Prostate gland (tissue), 2 donors: ENCODE data around the gene ADPRHL1. TPM values are rescaled to one million over a fixed set of nuclear protein-coding genes. Genes with fewer than 3 reads are reported as not detected.

Experiments
- DNase-seq: peaks from one replicate; pipeline ENCODE4 v3.0.0-alpha.2; 2019; ENCODE audit warnings: low spot score
- H3K27ac ChIP-seq, 2 donors: fragments of 200-600 bp; sonication (generic); 2 replicates each; pipeline ENCODE4 v1.5.1; 2017 to 2019
- H3K27me3 ChIP-seq: fragments of 200-600 bp; sonication (generic); replicated peaks from 2 replicates; pipeline ENCODE4 v1.5.1; 2019; ENCODE audit not compliant: insufficient read depth
- H3K36me3 ChIP-seq, 2 donors: fragments of 200-600 bp; sonication (generic); 1 replicate in 1 of 2; 2 replicates in 1 of 2; pipeline versions ENCODE4 v1.5.1 to v1.8.1; 2017 to 2019
- H3K4me1 ChIP-seq: fragments of 200-600 bp; sonication (generic); replicated peaks from 2 replicates; pipeline ENCODE4 v1.5.1; 2019
- H3K4me3 ChIP-seq, 2 donors: fragments of 200-600 bp; sonication (generic); 2 replicates each; pipeline ENCODE4 v1.5.1; 2017 to 2019
- H3K9me3 ChIP-seq: fragments of 200-600 bp; sonication (generic); 2 replicates; pipeline ENCODE4 v1.5.1; 2017
- CTCF ChIP-seq, 4 experiments: fragments of 200-600 bp in 2 of 4; fragments of 450-650 bp in 2 of 4; sonication (generic) in 2 of 4; IDR thresholded peaks; 1 replicate in 3 of 4; 2 replicates in 1 of 4; pipeline ENCODE4 v1.5.1; 2016 to 2019; ENCODE audit warnings: antibody characterized with exemption in 4 of 4, mild to moderate bottlenecking in 2 of 4, moderate library complexity in 2 of 4
- POLR2A ChIP-seq: fragments of 450-650 bp; IDR thresholded peaks from one replicate; pipeline ENCODE4 v1.6.1; 2016; ENCODE audit warnings: antibody characterized with exemption, mild to moderate bottlenecking
- POLR2AphosphoS5 ChIP-seq: sonication (generic); formaldehyde crosslinking; IDR thresholded peaks from one replicate; pipeline ENCODE4 v1.6.1; 2017; ENCODE audit warnings: antibody characterized with exemption
- WGBS: methylation state at CpG from one replicate; pipeline ENCODE4 v1.1.5; 2018; 5-methylcytosine and 5-hydroxymethylcytosine counted together
- intact Hi-C: fragments of 100-400 bp; cut with DNase I; formaldehyde crosslinking; loops from one replicate; pipeline ENCODE4 v1.14.2; 2022
- total RNA-seq, 2 donors: library from RNA; depleted of rRNA; stranded (reverse); fragments of >200 nt; gene quantifications; one replicate each; pipeline ENCODE4 v1.1.0, GENCODE V29; 2016

ADPRHL1 gene
- total RNA-seq, 2 donors from 2014 or later = 3.7 to 3.9 TPM

- no peaks in the 10 kb centered on the region for H3K4me1 ChIP-seq
- H3K27ac ChIP-seq = no peak overlapping the region
- 88% methylated on average over 16 of the region's 16 CpGs for WGBS
- H3K9me3 ChIP-seq = no peaks in the 10 kb centered on the region
- H3K36me3 ChIP-seq = peaks cover 0 to 8% of the 10 kb centered on the region in 2 donors
- DNase-seq = no peak
- H3K4me3 ChIP-seq = no peak overlapping the region
- intact Hi-C loops = no loop called here
- TF ChIP-seq POLR2A (no peak), POLR2AphosphoS5 (no peak), CTCF (IDR thresholded peaks at IDR 0.05) (no peak)
- no peaks in the 10 kb centered on the region for H3K27me3 ChIP-seq
Observed at GRCh38 chr13:113464476-113464875, 11.2 kb upstream of the ADPRHL1 start.

GRCh38 chr13:113461022-113461751, 7.9 kb upstream of the ADPRHL1 start:
- intact Hi-C loops = no loop called here
- 78% methylated on average over 12 of the region's 12 CpGs for WGBS

GRCh38 chr13:113460599-113460998, 7.3 kb upstream of the ADPRHL1 start:
- Histone ChIP-seq H3K9me3 (no peaks in the 10 kb centered on the region), H3K36me3 (peaks cover 3 to 8% of the 10 kb centered on the region in 2 donors), H3K4me3 (no peak overlapping the region), H3K27ac (no peak overlapping the region), H3K27me3 (no peaks in the 10 kb centered on the region), H3K4me1 (no peaks in the 10 kb centered on the region)
- TF ChIP-seq CTCF (IDR thresholded peaks at IDR 0.05) (no peak), POLR2A (no peak), POLR2AphosphoS5 (no peak)
- no peak for DNase-seq
- intact Hi-C loops = no loop called here
- 77% methylated on average over 12 of the region's 14 CpGs for WGBS

More at GRCh38 chr13:113461022-113461751, 7.9 kb upstream of the ADPRHL1 start:
- TF ChIP-seq POLR2A = no peak
- TF ChIP-seq CTCF (IDR thresholded peaks at IDR 0.05) = no peak
- Histone ChIP-seq H3K27ac (no peak overlapping the region), H3K36me3 (peaks cover 3 to 8% of the 10 kb centered on the region in 2 donors), H3K4me3 (no peak overlapping the region), H3K9me3 (no peaks in the 10 kb centered on the region), H3K27me3 (no peaks in the 10 kb centered on the region), H3K4me1 (no peaks in the 10 kb centered on the region)
- no peak for DNase-seq

- no peaks in the 10 kb centered on the region for H3K27me3 ChIP-seq
- H3K9me3 ChIP-seq = no peaks in the 10 kb centered on the region
- no peak for DNase-seq
- no peak for TF ChIP-seq POLR2A
- no peak for TF ChIP-seq POLR2AphosphoS5
- TF ChIP-seq CTCF (IDR thresholded peaks at IDR 0.05) = no peak
- intact Hi-C loops = no loop called here
- H3K36me3 ChIP-seq = peaks cover 3 to 8% of the 10 kb centered on the region in 2 donors
- 93% methylated on average over 14 of the region's 14 CpGs for WGBS
- H3K27ac ChIP-seq = no peak overlapping the region
- no peak overlapping the region for H3K4me3 ChIP-seq
- H3K4me1 ChIP-seq = no peaks in the 10 kb centered on the region
Observed at GRCh38 chr13:113460064-113460555, 6.8 kb upstream of the ADPRHL1 start.
